NCI-H2171 treated with DMSO at 0.1 percent for 48 hours (cell line): ENCODE measurements around the gene RASD1.
"Not testable (repeated sequence)": the region's sequence is repeated elsewhere in the genome, so short reads cannot be mapped to it uniquely, and the experiment has no call there.

Experiments used
- DNase-seq: peaks from one replicate; lab custom pipeline; 2025; lab: John Stamatoyannopoulos, UW

Gene RASD1

DNA sequence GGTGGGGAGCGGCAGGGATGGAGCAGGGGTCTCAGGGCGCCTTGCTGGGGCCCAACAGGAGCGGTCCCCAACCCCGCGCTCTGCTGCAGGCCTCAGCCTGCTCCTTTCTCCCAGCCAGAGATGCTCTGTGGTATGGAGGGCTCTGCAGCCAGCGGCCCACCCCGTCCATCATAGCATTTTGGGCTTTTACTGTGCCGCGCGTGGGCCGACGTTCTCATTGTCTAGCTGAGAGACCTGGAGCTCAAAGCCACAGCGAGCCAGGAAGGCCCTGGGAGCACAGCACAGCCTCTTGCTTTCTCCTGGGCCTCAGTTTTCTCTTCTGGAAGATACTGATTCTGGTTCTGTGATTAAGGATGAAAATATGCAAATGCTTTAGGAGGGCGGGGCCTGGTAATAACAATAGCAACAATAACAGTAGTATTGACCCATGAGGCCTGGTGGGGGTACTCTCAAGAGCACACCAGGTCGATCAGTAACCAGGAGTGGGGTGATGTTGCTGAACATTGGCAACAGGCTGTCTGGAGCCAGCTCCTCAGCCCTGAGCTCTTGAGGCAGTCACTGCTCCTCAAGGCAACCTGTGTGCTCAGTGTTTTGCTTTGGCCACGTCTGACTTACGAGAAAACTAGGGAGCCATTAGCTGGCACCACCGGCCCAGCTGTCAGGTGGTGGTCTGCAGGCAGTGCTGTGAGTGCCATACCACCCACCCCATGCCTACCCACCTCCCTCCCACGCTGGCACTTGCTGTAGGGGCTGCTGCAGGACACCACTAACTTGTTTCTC lies 1.1 kb upstream of the RASD1 start:
- no peak for DNase-seq

- DNase-seq = peak; percentile 43
Measured at GRCh38 chr17:17495536-17496188, 533 bp downstream of the RASD1 start.

DNA sequence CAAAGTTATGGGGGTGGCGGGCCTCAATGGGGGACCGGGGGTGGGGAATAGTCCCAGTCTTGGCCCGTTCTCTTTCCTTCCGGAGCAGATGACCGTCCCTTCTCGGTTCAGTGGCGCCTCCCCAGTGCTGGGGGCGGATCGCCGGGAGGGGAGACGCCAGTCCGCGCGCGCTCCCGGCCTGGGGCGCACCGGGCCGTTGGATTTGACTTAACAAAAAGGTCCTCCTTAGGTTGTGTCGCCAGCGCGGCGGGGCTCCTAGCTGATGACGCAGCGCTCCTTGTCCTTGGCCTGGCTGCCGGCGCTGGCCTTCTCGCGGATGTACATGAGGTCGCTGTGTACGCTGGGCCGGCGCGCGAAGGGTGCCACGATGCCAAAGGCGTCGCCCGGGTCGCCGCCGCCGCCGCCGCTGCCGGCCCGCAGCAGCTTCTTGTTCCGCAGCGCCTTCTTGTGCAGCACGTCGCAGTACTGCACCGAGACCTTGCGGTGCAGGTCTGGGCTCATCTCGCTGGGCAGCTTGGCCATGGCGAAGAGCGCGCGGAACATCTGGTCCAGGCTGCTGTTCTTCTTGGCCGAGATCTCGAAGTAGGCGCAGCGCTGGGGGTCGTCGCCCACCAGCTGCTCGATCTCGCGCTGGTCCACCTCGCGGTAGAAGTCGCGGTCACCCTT lies 1.2 kb downstream of the RASD1 start:
- peak; percentile 43 for DNase-seq

GRCh38 chr17:17494499-17494869 lies 1.7 kb downstream of the RASD1 start:
- DNase-seq = no peak

DNA sequence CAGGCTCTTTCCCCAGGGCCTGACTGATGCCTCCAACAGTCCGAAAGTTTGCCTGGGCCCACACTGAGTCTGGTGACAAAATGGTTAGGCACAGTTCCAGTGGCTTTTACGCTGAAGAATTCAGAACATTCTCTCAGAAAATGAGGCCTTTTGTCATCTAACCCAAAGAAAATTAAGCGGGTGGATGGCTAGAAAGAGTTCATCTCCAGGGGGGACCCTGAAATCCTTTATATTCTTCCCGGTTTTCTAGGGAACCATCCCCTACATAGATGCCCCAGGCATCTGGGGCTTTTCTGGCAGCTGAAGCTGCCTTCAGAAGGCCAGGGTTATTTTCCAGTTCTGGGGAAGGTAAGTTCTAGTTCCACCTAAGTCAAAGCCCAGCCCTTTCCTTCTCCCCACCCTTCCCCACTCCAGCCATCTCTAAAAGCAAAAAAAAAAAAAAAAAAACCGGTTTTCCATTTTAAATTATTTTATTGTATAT lies 2.2 kb downstream of the RASD1 start:
- DNase-seq = no peak

GRCh38 chr17:17493249-17493985 lies 2.8 kb downstream of the RASD1 start:
- no peak for DNase-seq

DNA sequence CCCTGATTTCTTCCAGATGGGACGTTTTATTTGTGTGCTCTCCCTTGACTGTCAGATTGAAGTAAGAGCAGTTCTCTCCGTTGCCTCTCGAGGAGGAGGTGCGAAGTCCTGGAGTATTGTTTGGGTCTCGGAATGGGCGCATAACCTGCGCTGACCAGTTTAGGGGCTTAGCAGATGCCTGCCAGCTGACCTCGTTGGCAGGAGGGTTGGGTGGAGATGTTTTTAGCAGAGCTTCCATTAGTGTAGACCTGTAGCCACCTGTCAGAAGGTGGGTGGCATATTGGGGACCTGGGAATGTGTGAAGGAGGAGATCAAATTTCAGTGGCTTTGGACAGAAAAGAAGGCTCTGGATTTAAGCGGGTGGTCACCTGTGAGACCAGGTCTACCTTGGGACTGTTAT lies 3.6 kb downstream of the RASD1 start:
- DNase-seq = no peak

GRCh38 chr17:17492085-17492484 lies 4.1 kb downstream of the RASD1 start:
- no peak for DNase-seq

DNA sequence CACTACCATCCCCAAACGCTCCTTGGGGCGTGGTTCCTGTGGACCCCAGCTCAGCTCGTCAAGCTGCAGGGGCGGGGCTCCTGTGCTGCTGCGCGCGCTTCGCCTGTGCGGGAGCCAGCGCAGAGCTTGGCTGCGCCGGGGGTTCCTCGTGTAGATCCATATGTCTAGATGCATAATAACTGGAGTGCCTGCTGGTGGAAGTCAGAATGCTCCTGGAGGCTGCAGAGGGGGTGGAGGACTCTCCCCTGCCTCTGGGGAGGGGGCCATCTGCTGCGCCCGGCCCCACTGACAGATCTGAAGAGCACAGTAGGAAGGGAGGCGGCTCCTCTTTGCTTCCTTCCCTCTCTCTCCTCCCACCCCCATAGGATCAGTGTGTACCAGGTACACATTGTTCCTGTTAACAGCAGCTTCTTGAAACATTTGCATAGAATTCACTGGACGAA lies 4.6 kb downstream of the RASD1 start:
- peak; percentile 68 for DNase-seq

GRCh38 chr17:17491031-17491471 lies 5.1 kb downstream of the RASD1 start:
- no peak for DNase-seq

DNA sequence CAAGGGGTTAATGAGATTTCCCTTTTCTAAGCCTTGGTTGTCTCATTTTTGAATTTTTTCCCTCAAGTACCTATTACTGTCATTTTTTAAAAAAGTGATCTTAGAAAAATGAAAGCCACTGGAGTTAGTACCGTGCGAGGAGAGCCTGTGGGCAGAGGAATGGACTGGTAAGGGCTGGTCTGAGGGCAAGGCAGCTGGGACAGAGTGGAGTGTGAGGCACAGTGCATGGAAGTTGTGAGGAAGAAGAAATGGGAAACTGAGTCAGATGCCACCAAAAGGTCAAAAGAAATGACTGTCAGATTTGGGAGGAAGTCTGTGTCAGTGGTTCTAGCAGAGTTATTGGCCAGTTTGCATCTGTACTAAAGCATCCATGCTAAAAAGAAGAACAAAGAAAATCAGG lies 8.2 kb downstream of the RASD1 start:
- no peak for DNase-seq

- not testable (repeated sequence) for DNase-seq
Measured at GRCh38 chr17:17486416-17486815, 9.8 kb downstream of the RASD1 start.

DNA sequence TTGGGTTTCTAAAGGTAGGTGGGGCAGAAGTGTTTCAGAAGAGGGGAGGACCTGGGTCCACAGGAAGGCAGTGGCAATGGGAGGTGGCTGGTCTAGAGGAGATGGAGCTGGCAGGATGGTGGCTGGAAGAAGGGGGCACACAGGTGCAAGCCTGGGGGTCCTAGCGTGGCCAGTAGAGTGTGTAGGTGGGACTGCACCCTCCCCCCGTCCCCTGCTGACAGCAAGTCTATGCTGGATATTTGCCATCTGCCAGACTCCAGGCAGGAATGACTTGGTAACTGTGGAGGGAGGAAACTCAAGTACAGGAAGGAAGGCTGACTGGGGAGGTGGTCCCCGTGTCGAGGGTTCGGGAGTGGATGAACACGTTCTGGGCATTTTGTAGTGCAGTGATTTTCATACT lies 10.8 kb downstream of the RASD1 start:
- DNase-seq = no peak

DNA sequence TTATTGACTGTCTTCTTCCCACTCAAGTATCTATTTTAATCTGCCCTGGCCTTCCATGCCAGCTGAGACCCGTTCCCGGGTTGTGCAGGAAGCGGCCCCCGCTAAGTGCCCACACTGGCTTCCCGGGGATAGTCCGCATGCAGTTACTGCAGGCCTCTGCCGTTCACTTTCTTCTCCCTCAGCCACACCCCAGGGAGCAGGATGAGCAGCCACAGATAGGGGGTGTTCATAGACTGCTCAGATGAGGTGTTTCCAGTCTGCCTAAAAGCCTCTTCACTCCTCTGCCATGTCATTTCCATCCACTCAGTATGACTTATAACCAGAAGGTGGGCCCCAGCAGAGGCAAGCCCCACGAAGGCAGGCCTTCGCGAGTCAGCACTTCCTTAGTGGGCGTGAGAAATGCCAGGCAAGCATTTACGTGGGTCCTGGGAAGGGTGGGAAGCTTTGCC lies 11.7 kb downstream of the RASD1 start:
- no peak for DNase-seq

GRCh38 chr17:17481860-17482259 lies 14.3 kb downstream of the RASD1 start:
- no peak for DNase-seq

- DNase-seq = no peak
Measured at GRCh38 chr17:17480593-17481148, 15.5 kb downstream of the RASD1 start.

DNA sequence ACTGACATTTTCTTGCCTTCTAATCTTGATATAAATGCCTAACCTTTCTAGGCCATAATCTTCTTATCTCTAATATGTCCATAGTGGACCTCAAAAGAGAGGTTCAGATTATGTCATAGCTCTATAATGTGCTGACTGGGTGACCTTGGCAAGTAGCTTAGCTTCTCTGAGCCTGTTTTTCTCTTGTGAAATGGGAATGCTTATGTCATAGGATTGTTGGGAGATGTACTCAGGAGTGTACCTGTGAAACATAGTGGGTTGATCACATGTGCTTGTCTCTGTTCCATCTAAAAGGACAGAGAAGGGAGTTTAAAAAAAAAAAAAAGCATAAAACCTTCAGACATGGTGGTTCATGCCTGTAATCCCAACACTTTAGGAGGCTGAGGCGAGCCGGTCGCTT lies 17.0 kb downstream of the RASD1 start:
- DNase-seq = no peak

DNA sequence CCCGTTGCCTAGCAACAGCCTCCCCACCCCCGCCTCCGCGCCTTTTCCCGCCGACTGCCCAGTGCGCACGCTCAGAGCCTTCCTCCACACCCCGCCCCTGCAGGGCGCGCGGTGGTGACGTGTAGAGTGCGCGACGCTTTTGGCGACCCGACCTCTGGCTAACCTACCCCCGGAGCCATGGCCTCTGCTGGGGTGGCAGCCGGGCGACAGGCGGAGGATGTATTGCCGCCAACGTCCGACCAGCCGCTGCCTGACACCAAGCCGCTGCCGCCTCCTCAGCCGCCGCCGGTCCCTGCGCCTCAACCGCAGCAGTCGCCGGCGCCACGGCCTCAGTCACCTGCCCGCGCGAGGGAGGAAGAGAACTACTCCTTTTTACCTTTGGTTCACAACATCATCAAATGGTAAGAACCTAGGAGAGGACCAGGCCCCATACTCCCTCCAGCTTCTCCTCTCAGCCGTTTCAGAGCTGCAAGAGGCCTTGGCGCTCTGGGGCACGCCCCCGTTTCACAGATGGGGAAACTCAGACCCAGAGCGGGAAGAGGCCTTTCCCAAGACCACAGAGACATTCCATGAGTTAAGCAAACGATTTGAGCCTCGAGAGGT lies 19.2 kb downstream of the RASD1 start, which contains the start of gene MED9:
TSS of gene MED9 (plus strand) at position 136 of the 603 bp plus-strand sequence. CDS start at position 178, 42 bp downstream.
- DNase-seq = peak; percentile 92

DNA sequence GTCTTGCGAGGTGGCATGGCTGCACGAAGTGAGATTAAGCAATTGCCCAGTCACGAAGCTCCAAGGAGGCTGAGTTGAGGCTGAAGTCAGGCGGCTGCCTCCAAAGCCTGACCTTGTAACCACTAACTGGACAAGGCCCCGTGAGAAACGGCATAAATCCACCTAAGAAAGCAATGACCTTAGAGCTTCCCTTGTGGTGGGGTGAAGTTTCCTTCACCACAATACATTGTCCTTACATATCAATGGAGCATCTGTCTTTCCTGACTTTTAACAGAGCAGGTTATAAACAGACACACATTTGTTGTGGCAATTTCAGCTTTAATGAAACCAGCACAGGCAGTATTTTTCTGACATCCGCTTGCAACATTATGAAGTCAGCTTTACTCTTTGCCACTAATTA lies 21.9 kb downstream of the RASD1 start:
- DNase-seq = no peak

- no peak for DNase-seq
Measured at GRCh38 chr17:17472333-17472920, 23.8 kb downstream of the RASD1 start.

GRCh38 chr17:17469996-17470395 lies 26.2 kb downstream of the RASD1 start:
- DNase-seq = no peak
